HG03432 (cell line): ENCODE results near the gene MOB3C.
"Not testable (repeated sequence)": the region's sequence is repeated elsewhere in the genome, so short reads cannot be mapped to it uniquely, and the experiment has no call there.

Experiments
- ATAC-seq: cut with Tn5 transposase; IDR thresholded peaks from one replicate; pipeline ENCODE4 v1.9.1; 2021; ENCODE audit warnings: mild to moderate bottlenecking, moderate library complexity; ENCODE audit not compliant: unreplicated experiment

Gene MOB3C

GRCh38 chr1:46616277-46617107 lies at the start of gene MOB3C:
Gene MOB3C (minus strand): TSS chr1:46616811. CDS start chr1:46613321, 3,490 bp downstream.
- peak; percentile 77 for ATAC-seq

- ATAC-seq: no peak
These were observed 49.4 kb upstream of the MOB3C start for GRCh38 chr1:46665983-46666382.

- ATAC-seq: not testable (repeated sequence)
These were observed 46.3 kb upstream of the MOB3C start for GRCh38 chr1:46662919-46663318.

GRCh38 chr1:46660116-46660515 lies 43.5 kb upstream of the MOB3C start:
- peak; percentile 97 for ATAC-seq

GRCh38 chr1:46659307-46659870 lies 42.8 kb upstream of the MOB3C start:
- no peak for ATAC-seq

GRCh38 chr1:46657775-46658174 lies 41.2 kb upstream of the MOB3C start:
- no peak for ATAC-seq

- no peak for ATAC-seq
These were observed 40.0 kb upstream of the MOB3C start for GRCh38 chr1:46656643-46657042.

- no peak for ATAC-seq
These were observed 39.2 kb upstream of the MOB3C start for GRCh38 chr1:46655848-46656247.

GRCh38 chr1:46654698-46655097 lies 38.1 kb upstream of the MOB3C start:
- ATAC-seq: not testable (repeated sequence)

GRCh38 chr1:46654012-46654411 lies 37.4 kb upstream of the MOB3C start:
- no peak for ATAC-seq

GRCh38 chr1:46653405-46653958 lies 36.9 kb upstream of the MOB3C start:
- no peak for ATAC-seq

GRCh38 chr1:46652321-46653100 lies 35.9 kb upstream of the MOB3C start:
- no peak for ATAC-seq

- ATAC-seq: not testable (repeated sequence)
These were observed 34.5 kb upstream of the MOB3C start for GRCh38 chr1:46651152-46651551.

GRCh38 chr1:46650491-46650890 lies 33.9 kb upstream of the MOB3C start:
- ATAC-seq: no peak

GRCh38 chr1:46649764-46650163 lies 33.2 kb upstream of the MOB3C start:
- no peak for ATAC-seq

GRCh38 chr1:46647611-46648010 lies 31.0 kb upstream of the MOB3C start:
- ATAC-seq: no peak

- ATAC-seq: no peak
These were observed 30.2 kb upstream of the MOB3C start for GRCh38 chr1:46646844-46647243.

- no peak for ATAC-seq
These were observed 29.7 kb upstream of the MOB3C start for GRCh38 chr1:46646331-46646730.

GRCh38 chr1:46645815-46646214 lies 29.2 kb upstream of the MOB3C start:
- no peak for ATAC-seq

GRCh38 chr1:46643368-46643775 lies 26.8 kb upstream of the MOB3C start:
- no peak for ATAC-seq

GRCh38 chr1:46642115-46642680 lies 25.6 kb upstream of the MOB3C start:
- no peak for ATAC-seq
